Loucy (cell line): ENCODE data around the gene TSSK2.

Experiments used
- H2AFZ ChIP-seq: fragments of 200-600 bp; sonication (generic); 2 replicates; pipeline ENCODE4 v1.6.0; 2016; ENCODE audit warnings: antibody characterized with exemption, mild to moderate bottlenecking, low read length, moderate library complexity
- H3F3A ChIP-seq: fragments of 200-600 bp; 2 replicates; pipeline ENCODE4 v1.6.0; 2016; ENCODE audit warnings: antibody characterized with exemption, low read depth, mild to moderate bottlenecking
- H3K27me3 ChIP-seq: fragments of 200-600 bp; sonication (generic); 2 replicates; pipeline ENCODE4 v1.6.1; 2014; ENCODE audit warnings: low read length, mild to moderate bottlenecking; ENCODE audit not compliant: insufficient read depth, poor library complexity, severe bottlenecking
- H3K36me3 ChIP-seq: fragments of 200-600 bp; sonication (generic); 2 replicates; pipeline ENCODE4 v1.6.1; 2016; ENCODE audit warnings: low read length; ENCODE audit not compliant: insufficient read depth
- H3K4me1 ChIP-seq: fragments of 200-600 bp; sonication (generic); 2 replicates; pipeline ENCODE4 v1.5.1; 2014; ENCODE audit warnings: low read length, mild to moderate bottlenecking; ENCODE audit not compliant: insufficient read depth, poor library complexity, severe bottlenecking
- H3K4me2 ChIP-seq: fragments of 200-600 bp; sonication (generic); 2 replicates; pipeline ENCODE4 v1.6.0; 2014; ENCODE audit warnings: antibody characterized with exemption, low read length, low read depth, mild to moderate bottlenecking; ENCODE audit not compliant: poor library complexity, severe bottlenecking
- H3K4me3 ChIP-seq: fragments of 200-600 bp; sonication (generic); 2 replicates; pipeline ENCODE4 v1.5.1; 2014; ENCODE audit warnings: low read length, mild to moderate bottlenecking, mixed read lengths; ENCODE audit not compliant: poor library complexity, severe bottlenecking
- H3K79me2 ChIP-seq: fragments of 200-600 bp; sonication (generic); 2 replicates; pipeline ENCODE4 v1.6.1; 2014; ENCODE audit warnings: low read length; ENCODE audit not compliant: insufficient read depth
- H3K9ac ChIP-seq: fragments of 200-600 bp; sonication (generic); 2 replicates; pipeline ENCODE4 v1.6.0; 2014; ENCODE audit warnings: mild to moderate bottlenecking, low read depth, low read length, moderate library complexity; ENCODE audit not compliant: poor library complexity, severe bottlenecking
- H3K9me2 ChIP-seq: fragments of 200-600 bp; sonication (generic); replicated peaks from 2 replicates; pipeline ENCODE4 v1.6.1; 2016; ENCODE audit warnings: low read depth, low read length, mixed read lengths
- H3K9me3 ChIP-seq: fragments of 200-600 bp; sonication (generic); 2 replicates; pipeline ENCODE4 v1.6.1; 2014; ENCODE audit warnings: mild to moderate bottlenecking, antibody characterized with exemption, low read length, low read depth; ENCODE audit not compliant: insufficient read depth
- H4K20me1 ChIP-seq: fragments of 200-600 bp; sonication (generic); 2 replicates; pipeline ENCODE4 v1.6.0; 2014; ENCODE audit warnings: antibody characterized with exemption, low read length, mild to moderate bottlenecking; ENCODE audit not compliant: insufficient read depth, poor library complexity, severe bottlenecking
- EZH2phosphoT487 ChIP-seq: fragments of 200-600 bp; IDR thresholded peaks from 2 replicates; pipeline ENCODE4 v1.6.1; 2018; ENCODE audit warnings: antibody characterized with exemption, mild to moderate bottlenecking, moderate library complexity, borderline replicate concordance
- TF ChIP-seq, protein P1 (sequence below): fragments of 200-600 bp; sonication (generic); conservative IDR thresholded peaks from 2 replicates; pipeline ENCODE4 v1.5.1; 2014; ENCODE audit warnings: mild to moderate bottlenecking, antibody characterized with exemption, low read length

TSSK2 gene

DNA sequence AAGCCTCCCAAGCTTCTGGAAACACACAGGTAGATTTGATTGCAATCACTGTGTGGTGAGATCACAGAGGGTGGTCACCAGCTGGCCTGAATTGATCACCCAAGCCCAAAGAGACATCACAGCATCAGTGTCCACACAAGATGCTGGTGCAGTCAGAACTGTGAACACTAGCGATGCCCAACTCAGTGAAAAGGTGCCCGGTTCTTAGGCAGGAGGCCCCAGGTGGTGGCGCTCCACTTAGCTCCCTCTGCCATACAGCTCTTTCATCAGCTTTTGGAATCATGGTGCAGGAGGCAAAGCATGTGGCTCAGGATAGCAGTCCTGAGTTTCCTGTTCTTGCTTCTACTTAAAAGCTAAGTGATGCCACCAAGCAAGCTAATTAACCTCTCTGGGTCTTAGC, 20.0 kb upstream of the TSSK2 start:
- H3K4me2 ChIP-seq, result no peak overlapping the region
- no peaks in the 10 kb centered on the region for H3K9me2 ChIP-seq
- H4K20me1 ChIP-seq, result peaks cover 37% of the 10 kb centered on the region
- no peaks in the 10 kb centered on the region for H3K27me3 ChIP-seq
- TF ChIP-seq EZH2phosphoT487, result no peak
- TF ChIP-seq, protein P1, sequence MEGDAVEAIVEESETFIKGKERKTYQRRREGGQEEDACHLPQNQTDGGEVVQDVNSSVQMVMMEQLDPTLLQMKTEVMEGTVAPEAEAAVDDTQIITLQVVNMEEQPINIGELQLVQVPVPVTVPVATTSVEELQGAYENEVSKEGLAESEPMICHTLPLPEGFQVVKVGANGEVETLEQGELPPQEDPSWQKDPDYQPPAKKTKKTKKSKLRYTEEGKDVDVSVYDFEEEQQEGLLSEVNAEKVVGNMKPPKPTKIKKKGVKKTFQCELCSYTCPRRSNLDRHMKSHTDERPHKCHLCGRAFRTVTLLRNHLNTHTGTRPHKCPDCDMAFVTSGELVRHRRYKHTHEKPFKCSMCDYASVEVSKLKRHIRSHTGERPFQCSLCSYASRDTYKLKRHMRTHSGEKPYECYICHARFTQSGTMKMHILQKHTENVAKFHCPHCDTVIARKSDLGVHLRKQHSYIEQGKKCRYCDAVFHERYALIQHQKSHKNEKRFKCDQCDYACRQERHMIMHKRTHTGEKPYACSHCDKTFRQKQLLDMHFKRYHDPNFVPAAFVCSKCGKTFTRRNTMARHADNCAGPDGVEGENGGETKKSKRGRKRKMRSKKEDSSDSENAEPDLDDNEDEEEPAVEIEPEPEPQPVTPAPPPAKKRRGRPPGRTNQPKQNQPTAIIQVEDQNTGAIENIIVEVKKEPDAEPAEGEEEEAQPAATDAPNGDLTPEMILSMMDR, result peak; percentile 37; the same call in 1 of the 2 replicates
- H2AFZ ChIP-seq, result no peak overlapping the region
- no peak overlapping the region for H3K4me3 ChIP-seq
- no peaks in the 10 kb centered on the region; the same call in 1 of the 2 replicates for H3K36me3 ChIP-seq
- peaks cover 24% of the 10 kb centered on the region for H3K4me1 ChIP-seq
- no peaks in the 10 kb centered on the region for H3K9me3 ChIP-seq
- H3K79me2 ChIP-seq, result peaks cover 82% of the 10 kb centered on the region
- H3F3A ChIP-seq, result 0 out of 2 replicates have a peak, but pooled peaks cover 2% of the 10 kb centered on the region
- no peak overlapping the region for H3K9ac ChIP-seq

DNA sequence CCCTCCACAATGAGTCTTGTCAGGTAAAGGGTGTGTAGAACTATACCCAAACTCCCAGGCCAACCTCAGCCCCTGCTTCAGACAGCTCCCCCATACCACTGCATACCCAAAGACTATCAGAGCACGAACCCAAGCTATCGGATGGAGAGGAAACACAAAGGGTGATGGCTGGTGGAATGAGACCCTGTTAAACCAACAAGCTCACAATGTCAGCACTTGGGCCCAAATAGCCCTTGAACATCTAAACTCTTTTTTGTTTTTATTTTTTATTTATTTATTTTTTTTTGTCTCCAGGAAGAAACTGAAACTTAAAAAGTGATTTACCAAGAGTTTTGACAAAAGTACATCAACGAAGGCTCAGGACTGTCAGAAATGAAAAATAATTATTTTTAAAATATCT, 19.5 kb upstream of the TSSK2 start:
- no peak overlapping the region for H2AFZ ChIP-seq
- no peak overlapping the region for H3K4me3 ChIP-seq
- H3F3A ChIP-seq, result 0 out of 2 replicates have a peak, but pooled peaks cover 2% of the 10 kb centered on the region
- no peak overlapping the region for H3K4me2 ChIP-seq
- no peaks in the 10 kb centered on the region for H3K27me3 ChIP-seq
- no peak for TF ChIP-seq EZH2phosphoT487
- TF ChIP-seq, protein P1, result no peak
- H3K9me2 ChIP-seq, result no peaks in the 10 kb centered on the region
- H3K9me3 ChIP-seq, result no peaks in the 10 kb centered on the region
- H3K4me1 ChIP-seq, result peaks cover 28% of the 10 kb centered on the region
- H4K20me1 ChIP-seq, result peaks cover 41% of the 10 kb centered on the region
- no peaks in the 10 kb centered on the region; the same call in 1 of the 2 replicates for H3K36me3 ChIP-seq
- H3K79me2 ChIP-seq, result peaks cover 82% of the 10 kb centered on the region
- H3K9ac ChIP-seq, result no peak overlapping the region

DNA sequence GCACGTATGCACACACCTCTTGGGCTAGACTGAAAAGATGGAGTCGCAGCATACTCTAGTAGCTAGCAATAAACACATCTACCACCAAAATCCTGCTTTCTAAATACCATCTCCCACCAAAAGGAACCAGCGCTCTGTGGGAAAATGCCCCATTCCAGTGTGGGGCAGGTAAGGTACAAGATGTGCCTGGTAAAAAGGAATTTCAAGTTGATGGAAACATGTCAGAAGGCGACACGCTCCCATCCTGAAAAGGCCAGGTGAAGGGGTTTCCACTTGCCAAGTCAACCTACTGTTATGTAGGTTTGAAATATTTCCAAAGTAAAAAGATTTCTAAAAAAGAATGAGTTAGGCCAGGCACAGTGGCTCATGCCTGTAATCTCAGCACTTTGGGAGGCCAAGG, 17.7 kb upstream of the TSSK2 start:
- peaks cover 55% of the 10 kb centered on the region for H4K20me1 ChIP-seq

More for the DNA sequence above, 17.7 kb upstream of the TSSK2 start:
- Histone ChIP-seq H3K27me3 (no peaks in the 10 kb centered on the region), H3K4me1 (peaks cover 45% of the 10 kb centered on the region), H3K79me2 (peaks cover 82% of the 10 kb centered on the region), H3K9ac (no peak overlapping the region), H3K4me2 (no peak overlapping the region), H3K9me3 (no peaks in the 10 kb centered on the region), H3K4me3 (no peak overlapping the region), H3K9me2 (no peaks in the 10 kb centered on the region), H2AFZ (no peak overlapping the region), H3K36me3 (no peaks in the 10 kb centered on the region), H3F3A (0 out of 2 replicates have a peak, but pooled peaks cover 2% of the 10 kb centered on the region)
- no peak for TF ChIP-seq EZH2phosphoT487
- TF ChIP-seq, protein P1, result no peak
